ENCODE measurements around the gene SCAMP4.
"Not testable (repeated sequence)": the region's sequence is repeated elsewhere in the genome, so short reads cannot be mapped to it uniquely, and the experiment has no call there.

GRCh38 chr19:1877280-1877660 lies 27.9 kb upstream of the SCAMP4 start:
- TF ChIP-seq, protein P1, sequence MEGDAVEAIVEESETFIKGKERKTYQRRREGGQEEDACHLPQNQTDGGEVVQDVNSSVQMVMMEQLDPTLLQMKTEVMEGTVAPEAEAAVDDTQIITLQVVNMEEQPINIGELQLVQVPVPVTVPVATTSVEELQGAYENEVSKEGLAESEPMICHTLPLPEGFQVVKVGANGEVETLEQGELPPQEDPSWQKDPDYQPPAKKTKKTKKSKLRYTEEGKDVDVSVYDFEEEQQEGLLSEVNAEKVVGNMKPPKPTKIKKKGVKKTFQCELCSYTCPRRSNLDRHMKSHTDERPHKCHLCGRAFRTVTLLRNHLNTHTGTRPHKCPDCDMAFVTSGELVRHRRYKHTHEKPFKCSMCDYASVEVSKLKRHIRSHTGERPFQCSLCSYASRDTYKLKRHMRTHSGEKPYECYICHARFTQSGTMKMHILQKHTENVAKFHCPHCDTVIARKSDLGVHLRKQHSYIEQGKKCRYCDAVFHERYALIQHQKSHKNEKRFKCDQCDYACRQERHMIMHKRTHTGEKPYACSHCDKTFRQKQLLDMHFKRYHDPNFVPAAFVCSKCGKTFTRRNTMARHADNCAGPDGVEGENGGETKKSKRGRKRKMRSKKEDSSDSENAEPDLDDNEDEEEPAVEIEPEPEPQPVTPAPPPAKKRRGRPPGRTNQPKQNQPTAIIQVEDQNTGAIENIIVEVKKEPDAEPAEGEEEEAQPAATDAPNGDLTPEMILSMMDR (conservative IDR thresholded peaks at IDR 0.05; ENCODE audit: low read length) = not testable (repeated sequence)
- TF ChIP-seq EZH2phosphoT487 (IDR thresholded peaks at IDR 0.05; ENCODE audit: borderline replicate concordance, low read depth, low read length) = not testable (repeated sequence)

All from OCI-LY7 (cell line).